ENCODE results near the gene PRR18. TPM values are rescaled to one million over a fixed set of nuclear protein-coding genes. Genes with fewer than 3 reads are reported as not detected.

The PRR18 gene
- total RNA-seq, 1 experiment from 2014 or later = 0.23 TPM

- in situ Hi-C loops (cut with HindIII; ENCODE audit: low pct_unique_long_range_greater_than_20kb, low sequenced_read_pairs) = no loop called here
- no peak overlapping the region for H3K27ac ChIP-seq (ENCODE audit: low read length)
- DNase-seq (ENCODE audit: low read depth, low spot score) (no peak), ATAC-seq (no peak)
- intact Hi-C loops (cut with micrococcal nuclease; ENCODE audit: unreplicated experiment) = no loop called here
- no peaks in the 10 kb centered on the region for H3K27me3 ChIP-seq (ENCODE audit: control insufficient read depth, insufficient read depth, low read length)
- no peaks in the 10 kb centered on the region; the same call in 1 of the 2 replicates for H3K36me3 ChIP-seq (ENCODE audit: control insufficient read depth, insufficient read depth, low read length)
- no peak for TF ChIP-seq SIN3A (IDR thresholded peaks at IDR 0.05; ENCODE audit: borderline replicate concordance, insufficient read depth, low read depth, low read length)
- TF ChIP-seq CTCF (IDR thresholded peaks at IDR 0.05) = no peak
- H3K9me3 ChIP-seq (ENCODE audit: control insufficient read depth, insufficient read depth, low read depth, low read length) = no peaks in the 10 kb centered on the region
- no peaks in the 10 kb centered on the region for H3K4me1 ChIP-seq (ENCODE audit: control insufficient read depth, insufficient read depth, low read length)
- ChIA-PET POLR2A (no interaction called here), CTCF (no interaction called here)
- no peak overlapping the region for H3K4me3 ChIP-seq (ENCODE audit: low read depth in 2 of 2, low read length in 2 of 2)
- BruUV-seq (replicated peaks) = no TSS peak
These were observed 26.7 kb upstream of the PRR18 start for GRCh38 chr6:166334878-166335277.

GRCh38 chr6:166333172-166333995, 25.2 kb upstream of the PRR18 start:
- ATAC-seq (no peak), DNase-seq (ENCODE audit: low read depth, low spot score) (no peak)
- Histone ChIP-seq H3K4me3 (ENCODE audit: low read depth in 2 of 2, low read length in 2 of 2) (no peak overlapping the region), H3K4me1 (ENCODE audit: control insufficient read depth, insufficient read depth, low read length) (no peaks in the 10 kb centered on the region), H3K27ac (ENCODE audit: low read length) (no peak overlapping the region), H3K9me3 (ENCODE audit: control insufficient read depth, insufficient read depth, low read depth, low read length) (no peaks in the 10 kb centered on the region), H3K36me3 (ENCODE audit: control insufficient read depth, insufficient read depth, low read length) (peaks cover 2% of the 10 kb centered on the region; the same call in 1 of the 2 replicates), H3K27me3 (ENCODE audit: control insufficient read depth, insufficient read depth, low read length) (no peaks in the 10 kb centered on the region)
- CTCF ChIA-PET = no interaction called here
- TF ChIP-seq TCF7L2 (IDR thresholded peaks at IDR 0.05; ENCODE audit: low read depth, low read length) (no peak), REST (IDR thresholded peaks at IDR 0.05; ENCODE audit: insufficient read depth in 1 of 2, low read depth in 2 of 2, low read length in 1 of 2) (no peak), CTCF (IDR thresholded peaks at IDR 0.05) (no peak), SIN3A (IDR thresholded peaks at IDR 0.05; ENCODE audit: borderline replicate concordance, insufficient read depth, low read depth, low read length) (no peak), POLR2AphosphoS5 (IDR thresholded peaks at IDR 0.05; ENCODE audit: low read depth, low read length) (no peak)
- no TSS peak for BruUV-seq (replicated peaks)
- intact Hi-C loops (cut with micrococcal nuclease; ENCODE audit: unreplicated experiment) = no loop called here
- POLR2A ChIA-PET = interaction anchor here (0.7 kb wide), 1 partner anchor 60 kb away, joined by 3 read pairs; no protein-coding TSS in a partner anchor
- in situ Hi-C loops (cut with HindIII; ENCODE audit: low pct_unique_long_range_greater_than_20kb, low sequenced_read_pairs) = no loop called here
